GM18502 (cell line): Measurements from ENCODE around the gene HLCS.
"Not testable (repeated sequence)": the region's sequence is repeated elsewhere in the genome, so short reads cannot be mapped to it uniquely, and the experiment has no call there.

Experiments
- ATAC-seq: cut with Tn5 transposase; IDR thresholded peaks from one replicate; pipeline ENCODE4 v1.9.1; 2021; ENCODE audit warnings: mild to moderate bottlenecking; ENCODE audit not compliant: unreplicated experiment, poor library complexity

HLCS gene

GRCh38 chr21:36960676-36961284, 5.7 kb downstream of the HLCS start:
- ATAC-seq = no peak

GRCh38 chr21:36959020-36959835, 7.2 kb downstream of the HLCS start:
- no peak for ATAC-seq

GRCh38 chr21:36955783-36956182, 10.7 kb downstream of the HLCS start:
- ATAC-seq = no peak

- ATAC-seq = not testable (repeated sequence)
These were observed 14.1 kb downstream of the HLCS start for GRCh38 chr21:36952331-36952730.

DNA sequence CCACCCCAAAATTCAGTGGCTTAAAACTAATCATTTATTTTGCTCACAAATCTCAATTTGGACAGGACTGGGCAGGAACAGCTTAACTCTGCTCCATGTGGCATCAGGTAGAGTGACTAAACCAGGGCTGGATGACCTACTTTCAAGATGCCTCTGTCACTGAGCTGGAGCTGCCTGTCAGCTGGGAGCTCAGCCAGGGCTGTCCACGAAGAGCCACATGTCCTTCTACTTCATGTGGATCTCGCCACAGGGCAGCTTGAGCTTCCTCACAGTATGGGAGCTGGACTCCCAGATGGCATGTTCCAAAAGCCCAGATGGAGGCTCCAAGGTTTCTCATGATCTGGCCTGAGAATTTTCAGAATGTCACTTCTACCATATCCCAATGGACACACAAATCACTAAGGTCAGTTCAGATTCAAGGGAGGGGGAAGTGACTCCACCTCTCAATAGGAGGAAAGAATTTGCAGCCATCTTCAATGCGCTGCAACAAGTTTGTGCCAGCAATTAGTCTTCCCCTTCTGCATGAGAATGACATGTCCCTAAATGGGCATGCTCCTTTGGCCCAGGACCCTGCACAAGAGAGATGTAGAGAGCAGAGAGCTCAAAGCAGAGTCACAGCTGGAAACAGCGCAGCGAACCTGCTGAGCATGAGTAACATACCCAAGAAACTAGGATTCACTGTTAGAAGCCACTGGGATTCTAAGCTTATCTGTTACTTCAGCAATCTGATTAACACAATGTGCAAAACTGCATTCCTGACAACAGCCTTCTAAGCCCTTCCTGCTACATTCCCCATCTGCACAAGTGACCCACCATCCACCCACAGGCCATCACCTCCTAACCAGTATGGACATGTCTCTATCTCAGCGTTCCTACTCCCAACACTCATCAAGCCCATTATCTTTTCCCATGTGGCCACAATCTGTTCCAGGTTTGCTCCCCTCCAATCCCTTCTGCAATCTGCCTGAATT, 17.0 kb downstream of the HLCS start:
- ATAC-seq = no peak

- no peak for ATAC-seq
These were observed 17.8 kb downstream of the HLCS start for GRCh38 chr21:36948686-36949085.

DNA sequence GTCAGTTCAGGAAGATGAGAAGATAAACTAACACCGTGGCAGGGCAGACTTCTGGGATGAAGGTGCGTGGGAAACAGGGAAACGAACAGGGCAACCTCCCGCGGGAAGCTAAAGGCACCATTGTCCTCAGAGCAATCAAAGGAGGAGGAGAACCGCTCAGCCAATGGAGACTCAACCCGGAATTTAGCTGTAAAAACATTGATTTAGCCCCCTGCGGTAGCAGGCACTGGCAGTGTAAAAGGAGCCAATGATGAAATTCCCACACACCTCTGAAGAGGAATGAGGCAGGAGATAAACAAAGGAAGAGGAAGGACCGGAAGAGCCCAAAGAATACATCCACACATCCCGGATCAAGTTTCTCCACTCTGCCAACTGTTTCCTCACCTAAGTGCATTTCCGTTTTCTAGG, 19.5 kb downstream of the HLCS start:
- ATAC-seq = no peak

DNA sequence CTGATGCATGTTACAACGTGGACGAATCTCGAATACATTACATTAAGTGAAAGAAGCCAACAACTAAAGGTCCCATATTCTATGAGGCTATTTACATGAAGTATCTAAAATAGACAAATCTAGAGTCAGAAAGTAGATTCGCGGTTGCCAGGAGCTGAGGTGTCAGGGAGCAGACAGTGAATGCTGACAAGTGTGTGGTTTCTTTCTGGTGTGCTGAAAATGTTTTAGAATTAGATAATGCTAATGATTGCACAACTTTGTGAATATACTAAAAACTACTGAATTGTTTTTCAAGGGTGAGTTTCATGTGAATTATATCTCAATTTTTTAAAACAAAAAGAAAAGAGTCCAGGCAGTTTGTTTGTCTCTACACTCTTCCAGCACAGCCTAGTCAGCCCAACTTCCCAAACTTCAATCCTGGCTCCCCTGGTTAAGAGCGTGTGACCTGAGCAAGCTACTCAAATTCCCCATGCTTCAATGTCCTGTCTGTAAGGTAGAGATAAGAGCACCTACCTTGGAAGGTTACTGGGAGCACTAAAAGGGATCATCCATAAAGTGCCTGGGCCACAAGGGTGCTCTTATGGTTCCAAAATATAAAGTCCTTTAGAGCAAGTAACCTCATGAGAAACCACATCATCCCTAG, 20.9 kb downstream of the HLCS start:
- no peak for ATAC-seq

- no peak for ATAC-seq
These were observed 29.9 kb downstream of the HLCS start for GRCh38 chr21:36936361-36937135.

- ATAC-seq = no peak
These were observed 31.5 kb downstream of the HLCS start for GRCh38 chr21:36934864-36935420.

DNA sequence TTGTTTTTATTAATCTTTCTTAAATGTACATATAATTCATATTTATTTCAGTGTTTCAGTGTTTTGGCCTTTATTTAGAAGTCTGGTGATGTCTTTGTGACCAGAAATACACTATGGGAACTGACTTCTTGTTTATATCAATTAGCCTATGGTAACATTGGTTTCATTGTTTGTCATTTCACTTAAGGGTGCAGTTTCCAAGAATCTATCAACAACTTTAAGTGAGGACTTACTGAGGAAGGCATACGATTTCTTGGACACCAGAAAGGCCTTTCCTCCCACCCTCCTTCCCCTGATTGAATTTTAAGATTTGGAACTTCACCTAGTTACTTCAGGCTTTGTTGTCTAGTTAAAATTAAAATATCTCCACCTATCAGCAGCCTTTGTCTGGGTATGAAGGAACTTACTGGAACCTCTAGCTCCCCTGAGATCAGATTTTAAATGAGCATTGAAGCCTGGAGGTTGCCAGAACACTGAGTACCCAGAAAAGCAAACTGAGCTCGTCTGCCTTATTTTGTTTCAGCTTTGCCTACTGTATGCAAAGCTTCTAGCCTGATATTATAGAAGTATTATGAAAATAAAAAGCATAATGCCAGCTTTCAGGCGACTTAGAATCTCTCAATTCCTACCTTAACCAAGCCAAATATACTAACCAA, 34.2 kb downstream of the HLCS start:
- no peak for ATAC-seq

DNA sequence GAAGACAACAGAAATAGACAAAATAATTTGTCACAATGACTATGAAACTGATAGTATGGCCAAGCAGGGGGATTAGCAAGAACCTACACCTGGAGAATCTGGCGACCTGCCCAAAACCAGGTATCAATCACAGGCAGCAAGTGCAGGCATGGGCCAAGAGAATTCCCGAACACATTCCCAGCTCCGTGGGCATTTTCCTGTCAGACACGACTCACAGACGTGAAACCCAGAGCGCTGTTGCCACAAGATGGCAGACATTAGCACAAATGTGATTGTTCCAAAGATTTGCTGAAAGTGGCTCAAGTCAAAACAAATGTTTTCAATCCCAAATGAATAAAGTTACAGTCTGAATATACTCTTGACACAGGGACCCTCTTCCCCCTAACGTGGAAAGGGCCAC, 36.8 kb downstream of the HLCS start:
- no peak for ATAC-seq

DNA sequence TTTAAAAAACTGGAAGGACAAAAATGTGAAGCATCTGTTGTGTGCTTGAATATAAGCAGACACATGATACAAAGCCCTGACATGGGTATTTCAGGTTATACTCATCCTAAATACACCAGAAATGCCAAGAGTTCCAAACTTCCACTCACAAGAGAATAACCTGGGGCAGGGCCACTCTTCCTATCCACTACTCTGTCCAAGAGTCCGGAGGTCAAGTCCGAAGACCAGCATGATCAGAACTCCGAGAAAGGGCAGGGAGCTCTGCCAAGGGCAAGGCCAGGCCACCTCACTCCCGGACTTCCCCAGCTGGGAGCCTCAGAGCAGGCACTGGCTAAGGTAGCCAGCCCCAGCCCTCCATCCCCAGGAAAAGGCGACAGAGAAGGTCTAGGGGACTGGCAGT, 37.5 kb downstream of the HLCS start:
- ATAC-seq = no peak

DNA sequence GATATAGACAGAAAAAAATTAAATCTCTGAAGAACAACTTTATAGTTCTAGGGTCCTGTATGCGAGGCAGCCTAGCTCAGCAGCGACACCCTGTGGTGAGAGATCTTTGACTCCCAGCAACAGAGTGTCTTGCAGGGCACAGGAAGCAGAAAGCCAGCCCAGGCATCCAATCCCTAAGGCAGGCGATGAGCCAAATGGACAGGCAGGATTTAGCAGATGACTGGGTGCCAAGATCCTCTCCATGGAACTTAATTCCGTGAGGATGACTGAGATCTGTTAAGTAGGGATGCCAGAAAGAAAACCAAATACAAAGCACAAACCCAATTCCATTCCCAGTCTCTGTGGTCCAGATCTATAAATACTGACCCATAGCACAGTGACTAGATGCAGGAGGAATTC, 38.8 kb downstream of the HLCS start:
- no peak for ATAC-seq

DNA sequence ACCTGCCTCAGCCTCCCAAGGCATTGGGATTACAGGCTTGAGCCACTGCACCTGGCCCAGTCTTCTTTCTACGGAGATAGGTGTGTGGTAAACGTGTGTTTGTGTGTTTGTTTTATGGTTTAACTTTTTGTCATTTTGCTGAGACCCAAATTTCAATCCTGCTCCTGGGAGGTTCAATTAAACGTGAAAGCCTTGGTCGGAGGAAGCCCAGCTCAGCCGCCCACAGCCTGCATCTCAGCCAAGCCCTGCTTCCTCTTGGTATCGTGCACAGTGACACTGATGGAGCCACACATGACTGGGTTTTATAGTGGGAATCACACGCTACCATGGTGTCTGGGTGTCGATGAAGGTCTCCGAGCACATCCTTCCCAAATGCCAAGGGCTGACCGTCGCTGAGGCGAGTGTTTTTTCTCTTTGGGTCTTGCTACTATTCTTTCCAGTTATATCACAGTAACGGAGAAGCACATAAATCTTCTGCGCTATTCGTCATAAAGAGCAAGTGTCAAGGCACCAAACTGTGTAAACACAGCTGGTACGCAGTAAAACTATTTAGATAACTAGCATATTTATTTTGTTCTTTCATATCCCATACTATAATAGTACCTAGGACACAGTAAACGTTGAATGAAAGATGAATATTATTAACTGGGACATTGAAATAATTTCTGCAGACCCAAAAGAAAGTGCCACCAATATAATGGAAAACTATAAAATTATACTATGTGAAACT, 39.3 kb downstream of the HLCS start:
- ATAC-seq = no peak

- ATAC-seq = no peak
These were observed 43.2 kb downstream of the HLCS start for GRCh38 chr21:36923270-36923669.

DNA sequence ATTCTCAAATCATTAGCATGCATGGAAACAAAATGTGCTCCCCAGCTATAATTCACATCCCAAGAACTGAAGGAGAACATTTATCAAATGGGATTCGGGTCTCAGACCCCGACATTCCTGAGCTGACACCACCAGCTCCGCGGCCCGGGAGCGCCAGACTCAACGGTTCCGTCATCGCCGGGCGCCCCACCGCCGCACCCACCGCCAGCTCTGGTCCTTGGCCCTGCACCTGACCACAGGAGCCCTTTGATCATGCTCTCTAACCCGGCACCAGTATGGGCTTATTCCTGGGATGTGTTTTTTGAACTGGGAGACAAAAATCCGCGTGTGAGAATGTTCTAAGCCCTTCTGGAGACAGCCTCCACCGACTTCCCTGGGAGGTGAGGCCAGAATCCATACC, 43.6 kb downstream of the HLCS start:
- no peak for ATAC-seq

DNA sequence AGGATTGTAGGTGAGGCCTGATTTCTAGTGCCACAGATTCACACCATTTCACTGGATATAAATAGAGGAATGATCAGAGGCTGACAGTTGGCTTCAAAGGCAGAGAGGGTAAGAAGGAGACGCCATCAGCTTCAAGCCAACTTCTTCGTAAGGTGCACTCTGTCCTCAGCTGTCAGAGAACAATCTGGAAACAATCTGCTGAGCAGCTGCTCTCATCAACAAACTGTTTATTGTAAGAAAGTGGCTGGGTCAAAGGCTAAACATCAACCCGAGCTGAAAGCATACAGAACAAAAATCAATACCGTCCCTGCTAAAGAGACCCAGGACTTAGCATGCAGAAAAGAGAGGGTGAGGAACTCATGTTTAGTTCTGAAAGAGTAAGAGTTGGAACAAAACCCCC, 48.2 kb downstream of the HLCS start:
- no peak for ATAC-seq
